HepG2 (cell line): Measurements from ENCODE around the gene CCNYL1. TPM values are rescaled to one million over a fixed set of nuclear protein-coding genes. Genes with fewer than 3 reads are reported as not detected.
A peak's percentile ranks its signal among the peaks of the same experiment; 100 is the strongest.

Experiments used
- AKAP8 ChIP-seq: sonication (generic); formaldehyde crosslinking; IDR thresholded peaks from 2 replicates; pipeline ENCODE4 v1.5.1; 2020; ENCODE audit warnings: mild to moderate bottlenecking, missing genetic modification reagents
- CSRNP2 ChIP-seq: sonication (generic); formaldehyde crosslinking; conservative IDR thresholded peaks from 2 replicates; pipeline ENCODE4 v1.8.0; 2022; ENCODE audit warnings: low read depth, missing genetic modification reagents
- EED ChIP-seq: sonication (generic); formaldehyde crosslinking; IDR thresholded peaks from 2 replicates; pipeline ENCODE4 v1.5.0; 2020; ENCODE audit warnings: mild to moderate bottlenecking, missing genetic modification reagents
- ETV6 ChIP-seq: sonication (generic); formaldehyde crosslinking; conservative IDR thresholded peaks from 2 replicates; pipeline ENCODE4 v1.4.0; 2020; ENCODE audit warnings: missing genetic modification reagents
- FOXA1 ChIP-seq, 2 experiments: fragments of 450-650 bp in 1 of 2; sonication (generic) in 1 of 2; formaldehyde crosslinking in 1 of 2; IDR thresholded peaks; 2 replicates each; pipeline versions ENCODE4 v1.4.0 to v1.6.1; 2016 to 2020; ENCODE audit warnings: missing genetic modification reagents in 1 of 2
- ISX ChIP-seq: sonication (generic); formaldehyde crosslinking; conservative IDR thresholded peaks from 2 replicates; pipeline ENCODE4 v1.5.0; 2020; ENCODE audit warnings: missing genetic modification reagents
- MTF2 ChIP-seq: sonication (generic); formaldehyde crosslinking; IDR thresholded peaks from 2 replicates; pipeline ENCODE4 v1.5.0; 2020; ENCODE audit warnings: missing genetic modification reagents, borderline replicate concordance
- NR3C1 ChIP-seq: sonication (generic); formaldehyde crosslinking; IDR thresholded peaks from 2 replicates; pipeline ENCODE4 v1.4.0; 2020; ENCODE audit warnings: missing genetic modification reagents
- RBM39 ChIP-seq: fragments of 200-400 bp; formaldehyde crosslinking; IDR thresholded peaks from one replicate; pipeline ENCODE4 v1.6.1; 2018; ENCODE audit warnings: antibody characterized with exemption, mild to moderate bottlenecking, low read depth, low read length; ENCODE audit not compliant: poor library complexity, severe bottlenecking
- SMAD9 ChIP-seq: sonication (generic); formaldehyde crosslinking; IDR thresholded peaks from 2 replicates; pipeline ENCODE4 v1.5.1; 2020; ENCODE audit warnings: mild to moderate bottlenecking, missing genetic modification reagents
- SP4 ChIP-seq: sonication (generic); formaldehyde crosslinking; IDR thresholded peaks from 2 replicates; pipeline ENCODE4 v1.8.1; 2023; ENCODE audit warnings: mild to moderate bottlenecking, missing genetic modification reagents
- TFAP4 ChIP-seq: sonication (generic); IDR thresholded peaks from 2 replicates; pipeline ENCODE4 v1.6.1; 2016; ENCODE audit warnings: low read depth, borderline replicate concordance
- TFE3 ChIP-seq: IDR thresholded peaks from 2 replicates; pipeline ENCODE4 v1.6.1; 2016
- ZBTB42 ChIP-seq: sonication (generic); formaldehyde crosslinking; IDR thresholded peaks from 2 replicates; pipeline ENCODE4 v1.5.0; 2020; ENCODE audit warnings: mild to moderate bottlenecking, missing genetic modification reagents
- ZNF558 ChIP-seq: sonication (generic); formaldehyde crosslinking; IDR thresholded peaks from 2 replicates; pipeline ENCODE4 v1.9.0; 2022; ENCODE audit warnings: mild to moderate bottlenecking, missing genetic modification reagents, borderline replicate concordance
- ZSCAN29 ChIP-seq: sonication (generic); formaldehyde crosslinking; conservative IDR thresholded peaks from 2 replicates; pipeline ENCODE4 v1.4.0; 2020; ENCODE audit warnings: mild to moderate bottlenecking, missing genetic modification reagents
- polyA plus RNA-seq, 8 experiments: library from polyadenylated mRNA; depleted of rRNA in 3 of 8; stranded (reverse) in 7 of 8; unstranded in 1 of 8; fragments of >200 nt; fragmentation: Illumina TruSeq in 4 of 8; extraction: Trizol in 4 of 8; gene quantifications; 2 replicates each; pipeline versions ENCODE4 v1.2.1 to v1.2.3, GENCODE V29; 2011 to 2016; ENCODE audit warnings: low read depth in 4 of 8, missing spikeins in 1 of 8, mixed read lengths in 1 of 8; ENCODE audit not compliant: insufficient read depth in 1 of 8
- total RNA-seq, 5 experiments: library from RNA; depleted of rRNA; stranded (reverse); fragments of >200 nt; fragmentation: Illumina TruSeq; extraction: Trizol; gene quantifications; 2 replicates each; pipeline ENCODE4 v1.2.3, GENCODE V29; 2016; ENCODE audit warnings: low read depth in 1 of 5
- TF ChIP-seq, protein P1 (sequence below): sonication (generic); formaldehyde crosslinking; IDR thresholded peaks from 2 replicates; pipeline ENCODE4 v1.4.0; 2020; ENCODE audit warnings: mild to moderate bottlenecking, missing genetic modification reagents
- TF ChIP-seq, protein P2 (sequence below): sonication (generic); formaldehyde crosslinking; IDR thresholded peaks from 2 replicates; pipeline ENCODE4 v1.5.0; 2020; ENCODE audit warnings: missing genetic modification reagents

Gene CCNYL1
- total and polyA plus RNA-seq, 2 of the 13 experiments (the other 11 are each of a cell fraction or from before 2014, with no cell fraction given) = 12.5 to 16.2 TPM

DNA sequence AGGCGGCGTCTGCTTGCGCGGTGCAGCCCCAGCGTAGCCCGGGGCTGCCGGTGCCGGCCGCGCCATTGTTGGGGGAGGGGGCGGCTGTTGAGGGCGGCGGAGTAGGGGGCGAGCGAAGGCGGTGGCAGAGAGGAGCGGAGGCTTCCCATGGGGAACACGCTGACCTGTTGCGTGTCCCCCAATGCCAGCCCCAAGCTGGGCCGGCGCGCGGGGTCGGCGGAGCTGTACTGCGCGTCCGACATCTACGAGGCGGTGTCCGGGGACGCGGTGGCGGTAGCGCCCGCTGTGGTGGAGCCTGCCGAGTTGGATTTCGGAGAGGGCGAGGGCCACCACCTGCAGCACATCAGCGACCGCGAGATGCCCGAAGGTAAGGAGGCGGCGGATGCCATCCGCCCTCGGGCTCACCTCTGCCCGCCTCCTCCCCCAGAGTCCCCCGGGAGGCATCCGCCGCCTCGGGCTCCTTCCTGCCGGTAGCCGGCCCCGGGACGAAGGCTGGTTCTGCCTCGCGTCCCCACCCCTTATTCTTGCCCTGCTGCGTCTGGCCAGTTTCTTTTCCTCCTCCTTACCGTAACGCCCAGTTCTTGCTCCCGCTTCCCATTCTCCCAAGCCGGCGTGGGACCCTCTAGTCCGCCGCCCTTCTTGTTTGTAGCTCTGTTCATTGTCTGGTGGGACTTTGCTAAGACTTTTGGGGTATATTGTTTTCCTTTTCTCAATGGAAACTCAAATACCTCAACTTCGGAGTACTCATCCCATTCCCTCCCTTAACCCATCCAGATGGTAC is 500 bp downstream of the CCNYL1 start (continued):
- TF ChIP-seq RBM39 = no peak
- TF ChIP-seq ETV6 = peak; percentile 47; the same call in 1 of the 2 replicates
- TF ChIP-seq EED (CRISPR knock-in tag) = peak; percentile 58; the same call in 1 of the 2 replicates
- no peak for TF ChIP-seq NR3C1 (CRISPR knock-in tag)
- TF ChIP-seq ZBTB42 (CRISPR knock-in tag) = no peak
- TF ChIP-seq ZSCAN29 (CRISPR knock-in tag) = no peak; the same call in 1 of the 2 replicates
- TF ChIP-seq ISX = no peak
- TF ChIP-seq ZNF558 (CRISPR knock-in tag) = no peak
- TF ChIP-seq, protein P1, sequence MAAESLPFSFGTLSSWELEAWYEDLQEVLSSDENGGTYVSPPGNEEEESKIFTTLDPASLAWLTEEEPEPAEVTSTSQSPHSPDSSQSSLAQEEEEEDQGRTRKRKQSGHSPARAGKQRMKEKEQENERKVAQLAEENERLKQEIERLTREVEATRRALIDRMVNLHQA (CRISPR knock-in tag) = no peak
- no peak for TF ChIP-seq CSRNP2 (CRISPR knock-in tag)
- TF ChIP-seq MTF2 (CRISPR knock-in tag) = peak; percentile 62; the same call in 1 of the 2 replicates
- TF ChIP-seq AKAP8 (CRISPR knock-in tag) = no peak
- no peak for TF ChIP-seq SP4
- no peak for TF ChIP-seq TFAP4
- no peak for TF ChIP-seq TFE3
- TF ChIP-seq, protein P2, sequence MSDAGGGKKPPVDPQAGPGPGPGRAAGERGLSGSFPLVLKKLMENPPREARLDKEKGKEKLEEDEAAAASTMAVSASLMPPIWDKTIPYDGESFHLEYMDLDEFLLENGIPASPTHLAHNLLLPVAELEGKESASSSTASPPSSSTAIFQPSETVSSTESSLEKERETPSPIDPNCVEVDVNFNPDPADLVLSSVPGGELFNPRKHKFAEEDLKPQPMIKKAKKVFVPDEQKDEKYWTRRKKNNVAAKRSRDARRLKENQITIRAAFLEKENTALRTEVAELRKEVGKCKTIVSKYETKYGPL (CRISPR knock-in tag) = no peak
- TF ChIP-seq SMAD9 = no peak
- no peak for TF ChIP-seq FOXA1 (IDR thresholded peaks at IDR 0.05)
- TF ChIP-seq FOXA1 (CRISPR knock-in tag; IDR thresholded peaks at IDR 0.05) = 0 out of 2 replicates have a peak, but pooled peaks have one; percentile 0
